ENCODE results near the gene CFAP46.

- no peak for TF ChIP-seq EZH2phosphoT487 (IDR thresholded peaks at IDR 0.05; ENCODE audit: insufficient read depth, low read depth)
- TF ChIP-seq EZH2 (IDR thresholded peaks at IDR 0.05; ENCODE audit: insufficient read depth, poor library complexity, severe bottlenecking): no peak
Measured at GRCh38 chr10:132817701-132818211, 124.6 kb downstream of the CFAP46 start.

All from GM23248 (cell line).